Heart left ventricle (tissue), 13 donors: ENCODE measurements around the gene PRR19.
A peak's percentile ranks its signal among the peaks of the same experiment; 100 is the strongest.

Source experiments
- POLR2A ChIP-seq, 2 donors: fragments of 450-650 bp; IDR thresholded peaks; one replicate each; pipeline ENCODE4 v1.6.1; 2017; ENCODE audit warnings: antibody characterized with exemption in 2 of 2, mild to moderate bottlenecking in 2 of 2, moderate library complexity in 2 of 2
- TF ChIP-seq, protein P1 (sequence below), 12 donors: fragments of 200-600 bp; sonication (generic) in 4 of 12; IDR thresholded peaks; one replicate each; pipeline versions ENCODE4 v1.5.0 to v1.8.0; 2018 to 2022; ENCODE audit warnings: antibody characterized with exemption in 12 of 12, mild to moderate bottlenecking in 5 of 12
- donor health status: ischemic (EF 13 %, LVEDD 7.1; RV severe dilation, severe dysfunction).
- donor health status: DM: no; HTN: yes; CAD: no.
- donor health status: DM: no; HTN: no; CAD: no.
- donor health status: ischemic (EF 25% LVEDD 6.9; RV normal size, moderate dysfunction).
- donor health status: ischemic (EF 25% LVEDD 5.7; RV mildly dilated, moderate dysfunction).
- donor health status: ischemic (EF 35%, LVEDD 5.7; RV mildly dilated, moderate dysfunction).
- donor health status: nonischemic (EF 11% LVEDD 7.7; RV severe dilation, severe dysfunction).
- donor health status: DM: yes; HTN: yes; CAD: no.
- donor health status: PGD.
- donor health status: ischemic (EF 29% LVEDD 5.4; RV normal size, mild dysfunction).
- donor health status: nonischemic (EF 23%, LVEDD 6.1; RV moderate dilation, normal function).

DNA sequence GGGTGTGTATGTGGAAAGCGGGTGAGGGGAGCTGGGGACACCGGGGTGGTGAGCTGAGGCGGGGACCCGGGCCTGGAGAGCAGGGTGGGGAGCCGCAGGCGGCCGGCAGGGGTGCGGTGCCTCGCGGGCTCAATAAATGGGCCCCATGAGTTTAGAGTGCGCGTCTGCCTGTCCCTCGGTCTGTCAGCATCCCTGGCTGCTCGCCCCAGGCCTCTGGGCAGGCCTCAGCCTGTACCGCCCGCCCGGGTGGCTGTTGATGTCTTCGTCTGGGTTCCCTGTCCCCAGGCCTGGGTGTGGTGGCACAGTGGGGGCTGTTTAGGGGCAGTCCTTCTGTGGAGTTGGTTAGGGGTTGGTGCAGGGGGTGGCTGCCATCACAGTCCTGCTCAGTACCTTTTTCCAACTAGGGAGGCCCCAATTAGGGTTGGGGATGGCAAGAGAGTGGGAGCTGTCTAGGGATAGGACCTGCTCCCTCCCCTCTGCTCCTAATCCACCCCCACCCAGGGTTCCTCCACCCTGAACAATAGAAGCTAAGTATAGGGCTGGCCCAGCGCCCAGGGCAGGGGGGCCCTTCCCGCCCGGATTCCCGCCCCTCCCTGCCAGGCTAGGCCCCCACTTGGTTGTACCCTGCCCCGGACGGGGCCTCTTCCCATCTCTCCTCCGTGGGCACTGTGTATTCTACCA, 20.6 kb upstream of the PRR19 start:
- TF ChIP-seq, protein P1, sequence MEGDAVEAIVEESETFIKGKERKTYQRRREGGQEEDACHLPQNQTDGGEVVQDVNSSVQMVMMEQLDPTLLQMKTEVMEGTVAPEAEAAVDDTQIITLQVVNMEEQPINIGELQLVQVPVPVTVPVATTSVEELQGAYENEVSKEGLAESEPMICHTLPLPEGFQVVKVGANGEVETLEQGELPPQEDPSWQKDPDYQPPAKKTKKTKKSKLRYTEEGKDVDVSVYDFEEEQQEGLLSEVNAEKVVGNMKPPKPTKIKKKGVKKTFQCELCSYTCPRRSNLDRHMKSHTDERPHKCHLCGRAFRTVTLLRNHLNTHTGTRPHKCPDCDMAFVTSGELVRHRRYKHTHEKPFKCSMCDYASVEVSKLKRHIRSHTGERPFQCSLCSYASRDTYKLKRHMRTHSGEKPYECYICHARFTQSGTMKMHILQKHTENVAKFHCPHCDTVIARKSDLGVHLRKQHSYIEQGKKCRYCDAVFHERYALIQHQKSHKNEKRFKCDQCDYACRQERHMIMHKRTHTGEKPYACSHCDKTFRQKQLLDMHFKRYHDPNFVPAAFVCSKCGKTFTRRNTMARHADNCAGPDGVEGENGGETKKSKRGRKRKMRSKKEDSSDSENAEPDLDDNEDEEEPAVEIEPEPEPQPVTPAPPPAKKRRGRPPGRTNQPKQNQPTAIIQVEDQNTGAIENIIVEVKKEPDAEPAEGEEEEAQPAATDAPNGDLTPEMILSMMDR (IDR thresholded peaks at IDR 0.05), result peak in 1 of 12 donors; percentile 9
- peak in 1 of 2 donors; percentile 52 for TF ChIP-seq POLR2A (IDR thresholded peaks at IDR 0.05)
